Neural progenitor cell (in vitro differentiated cells): ENCODE measurements around the gene TFPI2. TPM values are rescaled to one million over a fixed set of nuclear protein-coding genes. Genes with fewer than 3 reads are reported as not detected.
A peak's percentile ranks its signal among the peaks of the same experiment; 100 is the strongest.
"Not testable (repeated sequence)": the region's sequence is repeated elsewhere in the genome, so short reads cannot be mapped to it uniquely, and the experiment has no call there.

Experiments
- DNase-seq: peaks from one replicate; pipeline ENCODE4 v3.0.0-alpha.2; 2016; ENCODE audit warnings: low spot score
- H2AFZ ChIP-seq: fragments of 200-600 bp; sonication (generic); replicated peaks from 2 replicates; pipeline ENCODE4 v1.6.1; 2016; ENCODE audit warnings: antibody characterized with exemption
- H3F3A ChIP-seq: fragments of 200-600 bp; sonication (generic); 2 replicates; pipeline ENCODE4 v1.6.1; 2016; ENCODE audit warnings: antibody characterized with exemption, low read depth
- H3K27ac ChIP-seq: fragments of 200-600 bp; sonication (generic); 2 replicates; pipeline ENCODE4 v1.5.1; 2016; ENCODE audit warnings: mild to moderate bottlenecking
- H3K27me3 ChIP-seq: fragments of 200-600 bp; sonication (generic); 2 replicates; pipeline ENCODE4 v1.6.1; 2016; ENCODE audit warnings: mild to moderate bottlenecking, moderate library complexity
- H3K36me3 ChIP-seq: fragments of 200-600 bp; sonication (generic); 2 replicates; pipeline ENCODE4 v1.5.1; 2016
- H3K4me1 ChIP-seq: fragments of 200-600 bp; sonication (generic); 2 replicates; pipeline ENCODE4 v1.6.1; 2016; ENCODE audit warnings: mixed run types
- H3K4me2 ChIP-seq: fragments of 200-600 bp; sonication (generic); 2 replicates; pipeline ENCODE4 v1.6.1; 2016
- H3K4me3 ChIP-seq: fragments of 200-600 bp; sonication (generic); 2 replicates; pipeline ENCODE4 v1.5.1; 2016
- H3K79me2 ChIP-seq: fragments of 200-600 bp; sonication (generic); 2 replicates; pipeline ENCODE4 v1.6.1; 2016; ENCODE audit warnings: low read depth
- H3K9ac ChIP-seq: fragments of 200-600 bp; sonication (generic); 2 replicates; pipeline ENCODE4 v1.6.1; 2016
- H3K9me3 ChIP-seq: fragments of 200-600 bp; sonication (generic); 2 replicates; pipeline ENCODE4 v1.5.1; 2016; ENCODE audit warnings: low read depth
- H4K20me1 ChIP-seq: fragments of 200-600 bp; sonication (generic); 2 replicates; pipeline ENCODE4 v1.6.1; 2016; ENCODE audit warnings: low read depth
- H3K27ac Mint-ChIP-seq: 3 replicates; pipeline ENCODE4 v1.8.0; 2021; ENCODE audit warnings: mixed read lengths
- H3K27me3 Mint-ChIP-seq: 2 replicates; pipeline ENCODE4 v1.8.0; 2022; ENCODE audit warnings: low read depth, mild to moderate bottlenecking, inconsistent platforms, moderate library complexity, mixed read lengths; ENCODE audit not compliant: insufficient read depth
- H3K36me3 Mint-ChIP-seq: 3 replicates; pipeline ENCODE4 v1.8.0; 2021; ENCODE audit warnings: mixed read lengths
- H3K4me1 Mint-ChIP-seq: 3 replicates; pipeline ENCODE4 v1.8.0; 2021; ENCODE audit warnings: mixed read lengths
- H3K4me3 Mint-ChIP-seq: 3 replicates; pipeline ENCODE4 v1.8.0; 2021; ENCODE audit warnings: mild to moderate bottlenecking, moderate library complexity, mixed read lengths
- H3K9me3 Mint-ChIP-seq: 3 replicates; pipeline ENCODE4 v1.8.0; 2020; ENCODE audit warnings: mixed read lengths
- CTCF ChIP-seq: fragments of 200-600 bp; sonication (generic); IDR thresholded peaks from 2 replicates; pipeline ENCODE4 v1.5.1; 2017; ENCODE audit warnings: antibody characterized with exemption, mild to moderate bottlenecking
- EZH2 ChIP-seq: fragments of 200-600 bp; sonication (generic); IDR thresholded peaks from 2 replicates; pipeline ENCODE4 v1.6.1; 2017; ENCODE audit warnings: antibody characterized with exemption, mild to moderate bottlenecking, moderate library complexity
- EZH2phosphoT487 ChIP-seq: fragments of 200-600 bp; sonication (generic); IDR thresholded peaks from 2 replicates; pipeline ENCODE4 v1.6.1; 2017; ENCODE audit warnings: antibody characterized with exemption
- total RNA-seq: library from RNA; depleted of rRNA; stranded (reverse); fragments of >200 nt; gene quantifications from 2 replicates; pipeline ENCODE4 v1.2.3, GENCODE V29; 2015; ENCODE audit warnings: low replicate concordance

TFPI2 gene
- total RNA-seq, 1 donor from 2014 or later: 5.8 TPM

GRCh38 chr7:93921607-93922566 is 31.3 kb upstream of the TFPI2 start, which contains the start of gene GNG11:
TSS of gene GNG11 (plus strand) at chr7:93921735. CDS start at chr7:93922138, 403 bp downstream.
- TF ChIP-seq CTCF (no peak), EZH2 (no peak), EZH2phosphoT487 (no peak)
- Histone ChIP-seq H3K79me2 (no peaks in the 10 kb centered on the region), H3K27me3 (peaks cover 7% of the 10 kb centered on the region), H3F3A (peaks cover 10% of the 10 kb centered on the region), H3K27ac (no peak within 1 kb of the TSS), H3K9ac (no peak within 1 kb of the TSS), H3K36me3 (no peaks in the 10 kb centered on the region), H2AFZ (peak within 1 kb of the TSS; percentile 94), H3K4me3 (peak within 1 kb of the TSS; percentile 51), H3K9me3 (no peaks in the 10 kb centered on the region), H4K20me1 (no peaks in the 10 kb centered on the region), H3K4me1 (peaks cover 19% of the 10 kb centered on the region), H3K4me2 (peak within 1 kb of the TSS; percentile 76)
- Mint-ChIP-seq H3K27ac (peak within 1 kb of the TSS; percentile 99), H3K27me3 (peaks cover 2% of the 10 kb centered on the region), H3K36me3 (peaks cover 15% of the 10 kb centered on the region), H3K9me3 (no peaks in the 10 kb centered on the region), H3K4me3 (peak within 1 kb of the TSS; percentile 92), H3K4me1 (peaks cover 29% of the 10 kb centered on the region)
- peak; percentile 78 for DNase-seq

DNA sequence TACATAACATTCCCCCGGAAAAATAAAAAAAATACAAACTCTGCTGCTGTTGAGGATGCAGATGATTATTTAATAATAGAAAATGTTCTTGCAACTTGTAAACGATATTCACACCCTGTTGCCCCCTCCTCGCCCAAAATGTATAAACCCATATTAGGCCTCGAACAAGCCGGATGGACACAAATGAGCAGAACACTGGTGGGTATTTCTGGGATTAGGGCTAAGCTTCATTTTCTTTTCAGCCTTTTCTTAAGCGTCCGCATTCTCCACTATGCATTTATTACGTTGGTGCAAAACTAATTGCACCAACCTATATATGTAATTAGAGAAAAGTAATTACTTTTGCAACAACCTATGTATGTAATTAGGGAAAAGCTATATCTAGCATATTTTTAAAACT is 30.6 kb upstream of the TFPI2 start:
- peaks cover 9% of the 10 kb centered on the region for H3K36me3 Mint-ChIP-seq
- H3K4me3 Mint-ChIP-seq: peak overlapping the region; percentile 92
- H3K4me3 ChIP-seq: peak overlapping the region; percentile 51
- no peak overlapping the region for H3K27ac ChIP-seq
- no peaks in the 10 kb centered on the region for H3K9me3 ChIP-seq
- no peaks in the 10 kb centered on the region for H3K9me3 Mint-ChIP-seq
- H3K4me1 Mint-ChIP-seq: peaks cover 29% of the 10 kb centered on the region
- TF ChIP-seq CTCF (no peak), EZH2 (no peak), EZH2phosphoT487 (no peak)
- no peaks in the 10 kb centered on the region for H4K20me1 ChIP-seq
- peaks cover 7% of the 10 kb centered on the region for H3K27me3 ChIP-seq
- H3K9ac ChIP-seq: no peak overlapping the region
- peak overlapping the region; percentile 99 for H3K27ac Mint-ChIP-seq
- H3K36me3 ChIP-seq: no peaks in the 10 kb centered on the region
- peaks cover 10% of the 10 kb centered on the region for H3F3A ChIP-seq
- peaks cover 19% of the 10 kb centered on the region for H3K4me1 ChIP-seq
- peaks cover 2% of the 10 kb centered on the region for H3K27me3 Mint-ChIP-seq
- no peaks in the 10 kb centered on the region for H3K79me2 ChIP-seq
- peak overlapping the region; percentile 76 for H3K4me2 ChIP-seq
- DNase-seq: no peak
- peak overlapping the region; percentile 94 for H2AFZ ChIP-seq

DNA sequence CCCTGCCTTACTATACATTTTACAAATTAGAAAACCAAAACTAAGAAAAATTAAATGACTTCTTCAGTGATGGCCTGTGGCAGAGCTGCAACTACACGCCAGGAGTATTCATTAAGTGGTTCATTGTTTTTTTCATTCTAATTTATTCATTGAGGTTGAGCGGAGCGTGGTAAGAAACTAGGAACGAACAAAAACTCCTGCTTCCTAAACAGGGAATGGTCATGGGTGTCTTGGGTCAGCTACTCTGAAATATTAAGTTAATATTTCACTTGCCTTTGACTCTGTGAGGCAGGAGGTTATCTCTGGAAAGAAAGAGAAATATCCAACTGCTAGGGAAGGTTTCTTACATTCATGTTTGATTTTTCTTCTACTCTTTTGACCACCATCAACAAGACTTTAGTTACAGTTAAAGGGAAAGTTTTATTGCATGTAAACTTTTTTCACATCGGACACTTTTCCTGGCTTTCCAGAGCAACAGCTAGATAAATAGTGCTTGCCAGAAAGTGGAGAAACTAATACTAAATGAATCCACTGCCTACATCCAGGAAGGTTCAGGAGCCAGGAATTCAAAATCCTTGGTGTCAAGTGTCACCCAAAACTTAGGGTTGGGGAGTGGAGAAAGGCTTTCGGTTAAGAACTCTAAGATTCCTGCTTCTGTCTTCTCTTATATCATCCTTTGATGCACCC is 30.1 kb upstream of the TFPI2 start:
- H4K20me1 ChIP-seq: no peaks in the 10 kb centered on the region
- H3K9me3 ChIP-seq: no peaks in the 10 kb centered on the region
- Mint-ChIP-seq H3K4me3 (peak overlapping the region; percentile 92), H3K4me1 (peaks cover 29% of the 10 kb centered on the region), H3K27me3 (peaks cover 2% of the 10 kb centered on the region), H3K27ac (peak overlapping the region; percentile 99), H3K9me3 (no peaks in the 10 kb centered on the region), H3K36me3 (peaks cover 9% of the 10 kb centered on the region)
- H3K79me2 ChIP-seq: no peaks in the 10 kb centered on the region
- peak overlapping the region; percentile 76 for H3K4me2 ChIP-seq
- TF ChIP-seq CTCF (no peak), EZH2phosphoT487 (no peak), EZH2 (no peak)
- H2AFZ ChIP-seq: peak overlapping the region; percentile 94
- H3F3A ChIP-seq: peaks cover 10% of the 10 kb centered on the region
- peaks cover 7% of the 10 kb centered on the region for H3K27me3 ChIP-seq
- H3K4me1 ChIP-seq: peaks cover 19% of the 10 kb centered on the region
- H3K36me3 ChIP-seq: no peaks in the 10 kb centered on the region
- no peak overlapping the region for H3K27ac ChIP-seq
- H3K4me3 ChIP-seq: no peak overlapping the region
- no peak for DNase-seq
- H3K9ac ChIP-seq: no peak overlapping the region

- H3K4me1 Mint-ChIP-seq: peaks cover 12% of the 10 kb centered on the region
- not testable (repeated sequence) for H3K9ac ChIP-seq, H3K4me3 Mint-ChIP-seq, H2AFZ ChIP-seq, H3K27ac ChIP-seq, H3K79me2 ChIP-seq, H3K9me3 Mint-ChIP-seq, H3K9me3 ChIP-seq, H3K27ac Mint-ChIP-seq, H3K4me3 ChIP-seq, H3K36me3 Mint-ChIP-seq, H3K36me3 ChIP-seq, H3K4me2 ChIP-seq, H3F3A ChIP-seq, DNase-seq, H4K20me1 ChIP-seq, H3K27me3 ChIP-seq, H3K27me3 Mint-ChIP-seq
- peaks cover 11% of the 10 kb centered on the region for H3K4me1 ChIP-seq
Measured at GRCh38 chr7:93916315-93916714, 25.8 kb upstream of the TFPI2 start.

DNA sequence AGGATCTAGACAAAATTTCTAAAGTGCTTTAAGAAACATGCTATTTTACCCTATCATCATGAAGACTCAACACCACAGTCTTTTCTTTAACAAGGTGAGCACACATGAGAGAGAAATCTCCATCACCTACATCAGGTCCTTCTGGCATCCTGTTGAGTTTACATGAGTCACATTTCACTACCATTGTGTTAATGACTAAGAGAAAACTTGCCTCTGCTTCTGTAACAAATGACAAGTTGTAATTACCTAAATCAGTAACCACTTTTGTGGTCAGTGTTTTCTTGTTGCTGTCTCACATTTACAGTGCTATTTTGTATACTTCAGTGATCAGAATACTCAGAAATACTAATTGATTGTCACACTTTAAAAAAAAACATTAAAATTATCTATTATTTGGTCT is 25.3 kb upstream of the TFPI2 start:
- not testable (repeated sequence) for H3K9me3 ChIP-seq, H3K9ac ChIP-seq, H2AFZ ChIP-seq, H3K9me3 Mint-ChIP-seq, H4K20me1 ChIP-seq, H3K4me1 Mint-ChIP-seq, H3K79me2 ChIP-seq, H3K36me3 Mint-ChIP-seq, H3K27me3 Mint-ChIP-seq, H3K36me3 ChIP-seq, H3K4me3 Mint-ChIP-seq, H3K27me3 ChIP-seq, H3K4me2 ChIP-seq, H3K4me3 ChIP-seq, H3K27ac ChIP-seq, DNase-seq, H3K27ac Mint-ChIP-seq, H3K4me1 ChIP-seq, H3F3A ChIP-seq
